HG02798 (cell line): Measurements from ENCODE around the gene IRF2BP2.
"Not testable (repeated sequence)": the region's sequence is repeated elsewhere in the genome, so short reads cannot be mapped to it uniquely, and the experiment has no call there.

ENCODE experiments used
- ATAC-seq: cut with Tn5 transposase; IDR thresholded peaks from one replicate; pipeline ENCODE4 v1.9.1; 2021; ENCODE audit warnings: mild to moderate bottlenecking; ENCODE audit not compliant: unreplicated experiment, poor library complexity

The IRF2BP2 gene

DNA sequence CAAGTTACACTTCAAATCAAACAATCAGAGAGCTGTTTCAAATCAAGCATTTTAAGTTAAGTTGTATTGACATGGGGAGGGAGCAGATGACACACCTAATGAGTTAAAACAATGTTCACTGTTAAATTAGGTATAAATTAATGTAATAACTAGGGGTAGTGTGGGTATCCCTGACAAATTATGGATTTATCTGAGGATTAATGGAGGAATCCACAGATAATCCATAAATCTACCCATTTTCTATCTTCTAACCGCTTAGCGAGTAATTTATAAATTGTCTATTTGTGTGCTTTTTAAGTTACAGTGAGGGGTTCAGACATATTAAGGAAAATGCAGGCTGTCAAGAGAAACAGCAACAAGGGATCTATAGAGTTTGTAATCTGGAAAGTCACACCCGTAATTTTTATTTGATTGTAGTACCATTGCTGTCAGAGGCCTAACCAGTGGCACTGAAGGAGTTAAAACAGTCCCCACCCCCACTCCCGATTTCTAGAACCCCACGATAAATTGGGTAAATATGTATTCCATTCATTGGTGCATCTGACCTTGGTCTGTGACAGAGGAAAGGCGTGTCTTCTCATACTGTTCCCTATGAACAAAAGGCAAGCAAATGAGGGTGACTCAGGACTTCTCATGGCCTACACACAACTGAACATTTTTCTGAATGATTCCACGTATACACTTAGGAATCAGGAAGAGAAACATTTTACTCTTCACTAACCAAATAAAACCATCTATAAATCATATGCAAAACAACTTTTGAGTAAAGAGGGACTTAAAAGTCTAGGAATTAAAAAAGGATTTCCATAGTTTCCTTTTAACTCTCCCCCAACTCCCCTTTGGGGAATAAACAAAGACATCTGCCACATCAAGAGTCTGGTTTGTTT, 7.4 kb downstream of the IRF2BP2 start:
- no peak for ATAC-seq

DNA sequence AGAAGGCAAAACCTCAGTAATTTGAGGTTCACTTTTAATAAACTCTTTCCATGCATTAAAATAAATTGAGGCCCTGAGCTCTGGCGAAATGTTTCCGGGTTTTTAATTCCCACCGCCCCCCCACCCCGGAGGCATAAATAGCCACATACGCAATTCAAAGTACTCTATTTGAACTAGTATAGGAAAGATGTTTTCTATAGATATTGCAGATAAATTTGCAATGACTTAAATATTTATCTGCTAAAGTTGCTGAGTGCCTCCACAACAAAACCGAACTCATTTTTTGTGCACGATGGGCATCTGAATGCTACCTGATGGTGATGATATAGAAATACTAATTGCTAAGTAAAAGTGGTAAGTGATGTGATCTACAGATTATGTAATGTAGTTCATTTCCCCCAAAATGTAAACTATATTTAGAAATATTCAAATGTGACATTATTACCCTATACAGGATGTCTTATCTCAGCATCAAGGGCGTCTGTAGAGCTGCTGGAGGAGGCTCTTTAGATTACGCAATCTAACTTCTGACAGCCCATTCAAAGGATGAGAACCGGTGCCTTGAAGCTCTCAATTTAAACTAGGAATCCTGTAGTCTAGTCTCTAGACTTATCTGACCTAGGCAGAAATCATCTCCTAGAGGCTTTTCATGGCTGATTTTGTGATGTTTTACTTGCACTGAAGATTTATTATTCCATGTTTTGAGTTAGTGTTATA, 8.5 kb downstream of the IRF2BP2 start:
- ATAC-seq = no peak

DNA sequence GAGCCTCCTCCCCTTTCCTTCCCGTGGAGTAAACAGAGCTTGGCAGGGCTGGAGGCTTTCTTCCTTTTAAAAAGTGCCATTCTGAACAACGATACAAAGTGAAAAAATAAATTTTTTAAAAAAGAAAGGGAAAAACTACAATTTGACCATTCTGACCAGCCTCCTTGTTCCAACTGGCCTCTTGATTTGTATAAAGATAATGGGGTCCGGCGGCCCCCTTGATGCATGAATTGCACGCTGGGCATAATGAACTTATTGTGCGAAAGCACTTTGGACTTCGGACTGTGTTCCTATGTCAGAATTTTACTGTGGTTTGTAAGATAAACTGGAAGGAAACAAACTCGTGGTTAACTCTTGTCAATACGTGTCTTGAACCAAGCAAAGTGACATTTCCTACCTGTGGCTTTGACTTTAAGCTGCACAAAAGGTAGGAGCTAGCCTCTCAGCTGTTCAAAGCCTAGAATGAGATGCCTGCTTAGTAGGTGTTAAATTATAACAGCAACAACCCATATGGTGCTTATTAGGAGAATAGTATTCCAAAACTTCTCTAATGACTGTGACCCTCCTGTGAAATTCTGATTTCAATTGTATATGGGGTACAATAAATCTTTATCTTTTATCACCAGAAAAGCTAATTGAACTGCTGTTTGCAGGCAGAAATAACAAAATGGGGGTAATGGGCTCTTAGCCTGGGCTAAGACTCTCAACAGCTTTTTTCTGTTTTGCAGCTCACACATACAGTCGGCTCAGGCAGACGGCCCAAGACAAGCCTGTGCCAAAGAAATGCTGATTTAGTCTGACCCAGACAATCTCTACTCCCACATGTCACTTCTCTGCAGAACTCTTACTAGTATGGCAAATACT, 9.3 kb downstream of the IRF2BP2 start:
- peak; percentile 10 for ATAC-seq

GRCh38 chr1:234599617-234600417, 10.2 kb downstream of the IRF2BP2 start:
- ATAC-seq = peak; percentile 85

GRCh38 chr1:234598974-234599616, 10.9 kb downstream of the IRF2BP2 start:
- ATAC-seq = no peak

- no peak for ATAC-seq
Measured at GRCh38 chr1:234597894-234598293, 12.1 kb downstream of the IRF2BP2 start.

- ATAC-seq = no peak
Measured at GRCh38 chr1:234595899-234596298, 14.1 kb downstream of the IRF2BP2 start.

DNA sequence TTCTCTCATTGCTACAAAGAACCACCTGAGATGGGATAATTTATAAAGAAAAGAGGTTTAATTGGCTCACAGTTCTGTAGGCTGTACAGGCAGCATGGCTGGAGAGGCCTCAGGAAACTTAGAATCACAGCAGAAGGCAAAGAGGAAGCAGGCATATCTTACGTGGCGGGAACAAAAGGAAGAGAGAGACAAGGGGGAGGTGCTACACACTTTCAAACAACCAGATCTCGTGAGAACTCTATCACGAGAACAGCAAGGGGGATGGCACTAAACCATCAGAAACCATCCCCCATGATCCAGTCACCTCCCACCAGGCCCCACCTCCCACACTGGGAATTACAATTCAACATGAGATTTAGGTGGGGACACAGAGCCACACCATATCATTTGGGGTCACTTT, 15.4 kb downstream of the IRF2BP2 start:
- not testable (repeated sequence) for ATAC-seq

GRCh38 chr1:234593771-234594504, 16.0 kb downstream of the IRF2BP2 start:
- no peak for ATAC-seq

DNA sequence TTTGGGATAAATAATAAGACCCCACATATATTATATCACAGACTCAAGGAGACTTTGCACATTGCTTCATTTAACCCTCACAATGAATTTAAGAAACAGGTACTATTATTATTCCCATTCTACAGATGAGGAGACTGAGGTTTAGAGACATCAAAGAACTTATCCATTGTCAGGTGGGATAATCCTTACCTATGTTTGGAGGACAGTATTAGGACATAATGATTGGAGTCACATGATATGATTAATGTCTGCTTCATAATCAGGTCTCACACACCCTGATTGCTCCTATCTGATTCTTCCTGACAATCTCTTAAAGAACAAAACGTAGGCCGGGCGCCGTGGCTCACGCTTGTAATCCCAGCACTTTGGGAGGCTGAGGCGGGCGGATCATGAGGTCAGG, 16.9 kb downstream of the IRF2BP2 start:
- ATAC-seq = no peak

GRCh38 chr1:234592240-234592639, 17.7 kb downstream of the IRF2BP2 start:
- ATAC-seq = no peak

DNA sequence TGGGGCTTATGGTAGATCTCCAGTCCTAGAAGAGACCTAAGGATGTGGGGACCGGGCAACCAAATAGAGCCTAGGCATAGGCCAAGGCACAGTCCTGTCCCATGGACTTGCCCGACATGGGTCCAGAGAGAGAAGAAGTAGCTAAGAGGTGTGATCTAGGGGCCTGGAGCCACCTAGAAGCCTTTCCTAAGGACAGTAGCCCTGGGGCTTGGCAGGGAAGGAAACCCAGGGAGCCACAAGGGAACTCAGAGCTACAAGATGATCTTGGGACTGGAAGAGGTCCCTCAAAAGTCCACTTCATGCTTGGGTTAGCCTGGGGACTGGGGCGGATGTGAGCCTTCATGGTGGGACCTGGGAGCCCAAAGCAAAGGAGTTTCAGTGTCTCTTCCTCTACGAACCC, 18.8 kb downstream of the IRF2BP2 start:
- ATAC-seq = no peak

DNA sequence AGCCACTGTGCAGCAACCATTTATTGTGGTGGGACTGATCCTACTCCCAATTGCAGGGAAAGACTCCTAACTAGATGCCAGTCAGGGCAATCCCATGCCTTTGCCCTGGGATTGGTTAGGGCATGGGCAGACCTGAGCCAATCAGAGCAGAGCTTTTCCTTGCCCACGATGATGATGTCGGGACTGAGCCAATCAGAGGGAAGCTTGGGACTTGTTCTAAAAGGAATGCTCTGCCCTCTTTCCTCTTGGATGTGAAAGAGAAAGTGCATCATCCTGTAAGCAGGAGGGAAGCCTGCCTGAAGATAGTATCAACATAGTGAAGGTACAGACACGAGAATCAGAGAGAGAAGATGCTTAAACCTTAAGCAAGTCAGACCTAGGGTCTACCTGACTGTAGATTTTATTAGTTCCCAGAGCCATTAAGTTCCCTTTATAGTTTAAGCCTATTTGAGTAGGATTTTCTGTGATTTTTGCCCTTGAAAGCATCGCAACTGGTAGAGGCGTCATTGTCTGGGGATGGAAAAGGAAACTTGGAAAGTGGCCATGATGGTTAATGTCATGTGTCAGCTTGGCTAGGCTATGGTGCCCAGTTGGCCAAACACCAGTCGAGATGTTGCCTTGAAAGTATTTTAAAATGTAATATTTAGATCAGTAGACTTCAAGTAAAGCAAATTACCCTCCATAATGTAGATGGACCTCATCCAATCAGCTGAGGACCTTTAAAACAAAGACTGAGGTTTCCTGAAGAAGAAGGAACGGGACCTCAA, 19.9 kb downstream of the IRF2BP2 start:
- no peak for ATAC-seq

DNA sequence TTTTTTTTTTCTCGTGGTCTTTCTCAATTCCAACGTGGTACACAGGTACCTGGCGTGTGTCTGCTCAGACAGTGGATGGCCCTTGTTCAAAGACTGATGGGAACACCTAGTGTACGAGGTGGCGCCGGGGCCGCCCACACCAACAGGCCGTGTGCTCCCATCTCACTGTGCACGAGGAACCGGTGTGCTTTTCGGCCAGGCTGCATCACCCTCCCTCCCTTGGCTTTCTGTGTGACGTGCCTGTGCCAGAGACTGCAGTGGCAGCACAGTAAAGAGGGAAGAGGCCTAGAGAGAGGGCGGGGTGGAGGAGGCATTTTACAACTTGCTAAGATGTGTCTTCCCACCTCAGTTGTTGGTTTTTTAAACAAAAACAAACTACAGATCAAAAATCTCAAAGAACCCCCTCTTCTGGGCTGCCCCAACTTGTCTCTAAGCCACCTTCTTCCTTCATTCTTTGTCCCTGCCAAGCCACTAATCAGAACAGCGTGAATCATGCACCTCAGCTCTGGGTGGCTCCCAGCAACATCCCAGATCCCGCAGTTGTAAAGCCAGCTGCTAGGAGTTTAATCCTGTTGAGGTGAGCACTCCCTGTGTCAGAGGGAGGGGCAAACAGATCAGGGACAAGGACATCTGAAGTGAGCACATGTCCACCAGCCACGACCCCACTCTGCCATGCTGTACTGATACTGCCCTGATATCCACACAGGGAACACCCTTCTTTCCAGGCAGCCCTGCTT, 20.7 kb downstream of the IRF2BP2 start:
- no peak for ATAC-seq

DNA sequence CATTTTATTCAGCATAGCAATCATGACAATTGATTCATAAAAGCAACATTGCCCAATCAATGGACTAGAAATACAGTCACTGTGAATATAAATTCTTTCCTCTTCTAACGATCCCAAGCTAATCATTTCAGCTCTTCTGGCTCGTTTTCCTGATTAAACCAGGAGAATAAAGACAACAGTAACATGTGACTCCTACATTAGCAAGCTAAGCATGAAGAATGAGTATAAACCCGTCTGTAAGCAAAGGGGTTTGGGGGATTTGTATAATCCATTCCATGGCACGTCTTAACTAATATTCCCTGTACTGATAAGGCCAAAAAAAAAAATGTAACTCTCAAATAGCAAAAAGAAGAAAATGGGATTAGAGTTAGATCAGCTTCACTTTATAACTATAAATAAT, 21.6 kb downstream of the IRF2BP2 start:
- ATAC-seq = no peak

DNA sequence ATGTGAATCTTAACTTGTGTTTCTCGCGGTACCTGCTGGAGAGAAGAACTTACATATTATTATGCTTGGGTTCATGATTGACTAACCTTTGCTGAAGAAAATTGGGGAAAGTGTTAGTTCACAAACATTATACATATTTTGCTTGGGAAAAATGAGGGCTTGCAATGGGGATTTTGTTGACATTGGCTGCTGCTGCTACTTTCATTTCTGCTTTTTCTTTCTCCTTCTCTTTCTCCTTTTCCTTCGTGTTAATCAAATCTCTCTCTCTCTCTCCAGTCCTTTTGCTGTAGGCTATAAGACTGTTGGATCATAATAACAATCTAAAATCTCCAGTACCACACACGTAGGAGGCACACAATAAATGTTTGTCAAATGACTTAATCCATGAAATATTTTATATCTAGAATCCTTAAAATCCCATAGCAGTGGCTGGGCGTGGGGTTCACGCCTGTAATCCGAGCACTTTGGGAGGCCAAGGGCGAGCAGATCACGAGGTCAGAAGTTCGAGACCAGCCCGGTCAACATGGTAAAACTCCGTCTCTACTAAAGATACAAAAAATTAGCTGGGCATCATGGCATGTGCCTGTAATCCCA, 23.0 kb downstream of the IRF2BP2 start:
- ATAC-seq = no peak

GRCh38 chr1:234586304-234586703, 23.7 kb downstream of the IRF2BP2 start:
- ATAC-seq = no peak
